HEK293 (cell line): ENCODE data around the gene BCAS3.

Experiments used
- CTCF ChIA-PET: fragments of 350-600 bp; formaldehyde crosslinking; extraction: SDS; loops from one replicate; lab custom pipeline; 2021; ENCODE audit warnings: antibody characterized with exemption; lab: Yijun Ruan, JAX
- POLR2A ChIA-PET: fragments of 300-600 bp; formaldehyde crosslinking; extraction: SDS; loops from one replicate; lab custom pipeline; 2020; ENCODE audit warnings: antibody characterized with exemption, inconsistent platforms; lab: Yijun Ruan, JAX
- H3K27ac ChIP-seq: fragments of 200-500 bp; sonication (Bioruptor generic); 2 replicates; pipeline ENCODE4 v1.5.1; 2014; ENCODE audit warnings: low read depth, low read length, control low read depth, inconsistent platforms; ENCODE audit errors: extremely low read depth
- H3K36me3 ChIP-seq, 2 experiments: fragments of 200-500 bp in 1 of 2; sonication (Bioruptor generic) in 1 of 2; 1 replicate in 1 of 2; 2 replicates in 1 of 2; pipeline ENCODE4 v1.5.1; 2014 to 2017; ENCODE audit warnings: inconsistent platforms in 2 of 2, low read length in 2 of 2; ENCODE audit not compliant: control insufficient read depth in 2 of 2, insufficient read depth in 1 of 2
- H3K4me1 ChIP-seq: fragments of 200-500 bp; sonication (Bioruptor generic); 2 replicates; pipeline ENCODE4 v1.5.1; 2014; ENCODE audit warnings: mild to moderate bottlenecking, low read length, inconsistent platforms; ENCODE audit not compliant: control insufficient read depth, insufficient read depth
- H3K4me3 ChIP-seq: 2 replicates; pipeline ENCODE4 v1.5.1; 2011; ENCODE audit warnings: low read depth, mild to moderate bottlenecking, control low read depth, low read length, moderate library complexity
- H3K9me3 ChIP-seq: fragments of 200-500 bp; sonication (Bioruptor generic); 2 replicates; pipeline ENCODE4 v1.5.1; 2014; ENCODE audit warnings: low read depth, low read length, inconsistent platforms; ENCODE audit not compliant: control insufficient read depth, insufficient read depth
- GFI1B ChIP-seq: fragments of 450-650 bp; formaldehyde crosslinking; IDR thresholded peaks from 2 replicates; pipeline ENCODE4 v1.5.1; 2016; ENCODE audit warnings: missing biosample characterization, missing genetic modification characterization
- GLI2 ChIP-seq: fragments of 450-650 bp; formaldehyde crosslinking; IDR thresholded peaks from 2 replicates; pipeline ENCODE4; 2017; ENCODE audit warnings: missing biosample characterization, missing genetic modification characterization, low read depth, borderline replicate concordance
- IKZF3 ChIP-seq: fragments of 450-650 bp; IDR thresholded peaks from 2 replicates; pipeline ENCODE4 v1.5.0; 2018; ENCODE audit warnings: missing biosample characterization, mild to moderate bottlenecking, missing genetic modification characterization, moderate library complexity
- PRDM1 ChIP-seq: fragments of 450-650 bp; formaldehyde crosslinking; IDR thresholded peaks from 2 replicates; pipeline ENCODE4; 2016; ENCODE audit warnings: missing biosample characterization, missing genetic modification characterization
- RBAK ChIP-seq: fragments of 450-650 bp; formaldehyde crosslinking; IDR thresholded peaks from 2 replicates; pipeline ENCODE4 v1.5.1; 2016; ENCODE audit warnings: missing biosample characterization, missing genetic modification characterization
- SALL2 ChIP-seq: fragments of 450-650 bp; formaldehyde crosslinking; IDR thresholded peaks from 2 replicates; pipeline ENCODE4 v1.5.0; 2017; ENCODE audit warnings: missing biosample characterization, mild to moderate bottlenecking, missing genetic modification characterization, borderline replicate concordance
- SP3 ChIP-seq: fragments of 450-650 bp; formaldehyde crosslinking; IDR thresholded peaks from 2 replicates; pipeline ENCODE4 v1.5.1; 2016; ENCODE audit warnings: missing biosample characterization, missing genetic modification characterization
- WT1 ChIP-seq: fragments of 450-650 bp; formaldehyde crosslinking; IDR thresholded peaks from 2 replicates; pipeline ENCODE4 v1.5.1; 2016; ENCODE audit warnings: missing biosample characterization, missing genetic modification characterization
- ZBTB21 ChIP-seq: fragments of 450-650 bp; formaldehyde crosslinking; IDR thresholded peaks from 2 replicates; pipeline ENCODE4 v1.5.1; 2017; ENCODE audit warnings: missing biosample characterization, missing genetic modification characterization
- ZBTB7A ChIP-seq: fragments of 450-650 bp; formaldehyde crosslinking; IDR thresholded peaks from 2 replicates; pipeline ENCODE4 v1.5.1; 2016; ENCODE audit warnings: low read depth, missing biosample characterization, missing genetic modification characterization
- ZNF202 ChIP-seq: fragments of 450-650 bp; formaldehyde crosslinking; IDR thresholded peaks from 2 replicates; pipeline ENCODE4 v1.5.1; 2016; ENCODE audit warnings: missing biosample characterization, missing genetic modification characterization, borderline replicate concordance
- ZNF223 ChIP-seq: fragments of 450-650 bp; formaldehyde crosslinking; IDR thresholded peaks from 2 replicates; pipeline ENCODE4 v1.5.1; 2016; ENCODE audit warnings: missing biosample characterization, missing genetic modification characterization
- ZNF239 ChIP-seq: fragments of 450-650 bp; formaldehyde crosslinking; IDR thresholded peaks from 2 replicates; pipeline ENCODE4 v1.5.1; 2016; ENCODE audit warnings: missing biosample characterization, missing genetic modification characterization
- ZNF302 ChIP-seq: fragments of 450-650 bp; formaldehyde crosslinking; IDR thresholded peaks from 2 replicates; pipeline ENCODE4 v1.5.1; 2016; ENCODE audit warnings: missing biosample characterization, missing genetic modification characterization, low read depth
- ZNF350 ChIP-seq: fragments of 450-650 bp; formaldehyde crosslinking; IDR thresholded peaks from 2 replicates; pipeline ENCODE4 v1.5.0; 2017; ENCODE audit warnings: missing biosample characterization, mild to moderate bottlenecking, missing genetic modification characterization
- ZNF626 ChIP-seq: fragments of 450-650 bp; sonication (Bioruptor Pico); formaldehyde crosslinking; IDR thresholded peaks from 2 replicates; pipeline ENCODE4 v1.5.1; 2018; ENCODE audit warnings: missing biosample characterization, missing genetic modification characterization, inconsistent platforms
- ZNF692 ChIP-seq: fragments of 450-650 bp; formaldehyde crosslinking; IDR thresholded peaks from 2 replicates; pipeline ENCODE4 v1.5.1; 2016; ENCODE audit warnings: missing biosample characterization, missing genetic modification characterization
- ZNF707 ChIP-seq: fragments of 450-650 bp; formaldehyde crosslinking; IDR thresholded peaks from 2 replicates; pipeline ENCODE4 v1.5.1; 2016; ENCODE audit warnings: missing biosample characterization, missing genetic modification characterization
- TF ChIP-seq, protein P1 (sequence below): fragments of 450-650 bp; formaldehyde crosslinking; IDR thresholded peaks from 2 replicates; pipeline ENCODE4; 2016; ENCODE audit warnings: missing biosample characterization, missing genetic modification characterization
- TF ChIP-seq, protein P2 (sequence below): fragments of 450-650 bp; formaldehyde crosslinking; IDR thresholded peaks from 2 replicates; pipeline ENCODE4 v1.5.1; 2016; ENCODE audit warnings: missing biosample characterization, missing genetic modification characterization

The BCAS3 gene

DNA sequence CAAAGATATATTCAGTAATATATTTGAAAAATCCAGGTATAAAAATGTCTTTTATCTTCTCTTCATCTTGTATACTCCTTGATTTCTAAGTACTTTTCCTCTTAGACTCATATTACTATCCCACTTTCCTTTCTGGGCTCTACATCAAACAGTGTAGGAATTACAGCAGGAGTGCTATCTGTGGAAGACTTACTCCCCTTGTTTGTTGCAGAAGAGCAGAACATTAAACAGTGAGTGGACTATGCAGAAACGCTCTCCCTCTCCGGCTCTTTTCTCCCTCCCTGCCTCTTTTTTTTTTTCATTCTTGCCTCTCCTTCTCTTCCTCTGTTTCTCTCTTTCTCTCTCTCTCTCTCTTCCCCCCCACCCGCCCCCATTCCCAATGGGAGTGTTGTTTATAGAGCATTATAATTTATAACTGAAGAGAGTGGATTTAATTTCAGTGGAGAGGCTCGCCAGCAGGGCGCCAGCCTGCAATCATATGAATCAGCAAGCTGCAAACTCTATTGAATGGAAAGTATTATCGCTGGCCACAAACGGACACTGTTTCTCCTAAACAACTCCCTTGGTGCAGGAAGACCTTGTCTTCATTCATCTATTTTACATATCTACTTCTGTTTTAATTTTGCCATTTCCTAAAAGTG, 479.7 kb downstream of the BCAS3 start (continued):
- TF ChIP-seq ZNF626 (tag by site-specific recombination) (no peak), ZNF707 (tag by site-specific recombination) (no peak), ZNF692 (tag by site-specific recombination) (no peak), ZNF350 (tag by site-specific recombination) (no peak), ZBTB21 (no peak), ZNF223 (tag by site-specific recombination) (no peak), WT1 (tag by site-specific recombination) (peak; percentile 82), IKZF3 (tag by site-specific recombination) (0 out of 2 replicates have a peak, but pooled peaks have one; percentile 30), ZBTB7A (no peak)
- TF ChIP-seq, protein P1, sequence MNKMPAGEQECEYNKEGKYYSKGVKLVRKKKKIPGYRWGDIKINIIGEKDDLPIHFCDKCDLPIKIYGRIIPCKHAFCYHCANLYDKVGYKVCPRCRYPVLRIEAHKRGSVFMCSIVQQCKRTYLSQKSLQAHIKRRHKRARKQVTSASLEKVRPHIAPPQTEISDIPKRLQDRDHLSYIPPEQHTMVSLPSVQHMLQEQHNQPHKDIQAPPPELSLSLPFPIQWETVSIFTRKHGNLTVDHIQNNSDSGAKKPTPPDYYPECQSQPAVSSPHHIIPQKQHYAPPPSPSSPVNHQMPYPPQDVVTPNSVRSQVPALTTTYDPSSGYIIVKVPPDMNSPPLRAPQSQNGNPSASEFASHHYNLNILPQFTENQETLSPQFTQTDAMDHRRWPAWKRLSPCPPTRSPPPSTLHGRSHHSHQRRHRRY, result no peak

- H3K4me3 ChIP-seq, result no peak overlapping the region
- no peak overlapping the region for H3K27ac ChIP-seq
- H3K36me3 ChIP-seq, result no peaks in the 10 kb centered on the region
- TF ChIP-seq ZNF350 (tag by site-specific recombination) (no peak), PRDM1 (tag by site-specific recombination) (0 out of 2 replicates have a peak, but pooled peaks have one; percentile 16), RBAK (no peak), GFI1B (tag by site-specific recombination) (peak; percentile 50; the same call in 1 of the 2 replicates), ZNF202 (no peak), ZNF239 (no peak)
- TF ChIP-seq, protein P2, sequence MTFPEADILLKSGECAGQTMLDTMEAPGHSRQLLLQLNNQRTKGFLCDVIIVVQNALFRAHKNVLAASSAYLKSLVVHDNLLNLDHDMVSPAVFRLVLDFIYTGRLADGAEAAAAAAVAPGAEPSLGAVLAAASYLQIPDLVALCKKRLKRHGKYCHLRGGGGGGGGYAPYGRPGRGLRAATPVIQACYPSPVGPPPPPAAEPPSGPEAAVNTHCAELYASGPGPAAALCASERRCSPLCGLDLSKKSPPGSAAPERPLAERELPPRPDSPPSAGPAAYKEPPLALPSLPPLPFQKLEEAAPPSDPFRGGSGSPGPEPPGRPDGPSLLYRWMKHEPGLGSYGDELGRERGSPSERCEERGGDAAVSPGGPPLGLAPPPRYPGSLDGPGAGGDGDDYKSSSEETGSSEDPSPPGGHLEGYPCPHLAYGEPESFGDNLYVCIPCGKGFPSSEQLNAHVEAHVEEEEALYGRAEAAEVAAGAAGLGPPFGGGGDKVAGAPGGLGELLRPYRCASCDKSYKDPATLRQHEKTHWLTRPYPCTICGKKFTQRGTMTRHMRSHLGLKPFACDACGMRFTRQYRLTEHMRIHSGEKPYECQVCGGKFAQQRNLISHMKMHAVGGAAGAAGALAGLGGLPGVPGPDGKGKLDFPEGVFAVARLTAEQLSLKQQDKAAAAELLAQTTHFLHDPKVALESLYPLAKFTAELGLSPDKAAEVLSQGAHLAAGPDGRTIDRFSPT (tag by site-specific recombination), result no peak
- no peaks in the 10 kb centered on the region for H3K9me3 ChIP-seq
- CTCF ChIA-PET, result interaction anchor here (0.6 to 1.4 kb wide), 4 partner anchors 22 to 1180 kb away, joined by 3 to 7 read pairs (median 4); no protein-coding TSS in a partner anchor
- peaks cover 44% of the 10 kb centered on the region for H3K4me1 ChIP-seq
- POLR2A ChIA-PET, result no interaction called here
These were observed 480.7 kb downstream of the BCAS3 start for GRCh38 chr17:61158376-61158775.

GRCh38 chr17:61159221-61159814, 481.7 kb downstream of the BCAS3 start:
- Histone ChIP-seq H3K36me3 (no peaks in the 10 kb centered on the region), H3K9me3 (no peaks in the 10 kb centered on the region), H3K4me3 (no peak overlapping the region), H3K27ac (no peak overlapping the region), H3K4me1 (peaks cover 44% of the 10 kb centered on the region)
- ChIA-PET POLR2A (no interaction called here), CTCF (interaction anchor here (0.7 to 1.4 kb wide), 3 partner anchors 21 to 442 kb away, joined by 3 to 7 read pairs (median 4); no protein-coding TSS in a partner anchor)
- TF ChIP-seq SALL2, result no peak
- TF ChIP-seq ZNF302, result no peak
- TF ChIP-seq SP3 (tag by site-specific recombination), result no peak
- no peak for TF ChIP-seq GLI2 (tag by site-specific recombination)
